Mesothelial cell of epicardium (in vitro differentiated cells): Measurements from ENCODE around the gene BRAT1. TPM values are rescaled to one million over a fixed set of nuclear protein-coding genes. Genes with fewer than 3 reads are reported as not detected.

ENCODE experiments used
- DNase-seq, 2 experiments: peaks; one replicate each; pipeline ENCODE4 v3.0.0; 2021; ENCODE audit warnings: low spot score in 2 of 2; ENCODE audit not compliant: unreplicated experiment in 2 of 2
- H3K27ac Mint-ChIP-seq: 2 replicates; pipeline ENCODE4 v1.8.0; 2021; ENCODE audit warnings: mixed read lengths
- H3K27me3 Mint-ChIP-seq: 2 replicates; pipeline ENCODE4 v1.8.0; 2021; ENCODE audit warnings: low read depth, mixed read lengths
- H3K36me3 Mint-ChIP-seq: 2 replicates; pipeline ENCODE4 v1.8.0; 2021; ENCODE audit warnings: mixed read lengths
- H3K4me1 Mint-ChIP-seq: 2 replicates; pipeline ENCODE4 v1.8.0; 2021; ENCODE audit warnings: mixed read lengths
- H3K4me3 Mint-ChIP-seq: 2 replicates; pipeline ENCODE4 v1.8.0; 2021; ENCODE audit warnings: mild to moderate bottlenecking, moderate library complexity, mixed read lengths
- H3K9me3 Mint-ChIP-seq: 2 replicates; pipeline ENCODE4 v1.8.0; 2021; ENCODE audit warnings: mixed read lengths
- total RNA-seq: library from RNA; stranded (reverse); gene quantifications from 3 replicates; pipeline ENCODE4 v1.2.1, GENCODE V29; 2021
- TF ChIP-seq, protein P1 (sequence below): fragments of 200-600 bp; sonication (generic); IDR thresholded peaks from one replicate; pipeline ENCODE4 v1.5.0; 2021; ENCODE audit warnings: antibody characterized with exemption; ENCODE audit not compliant: unreplicated experiment

The BRAT1 gene
- total RNA-seq: 44.2 to 47.6 TPM (median 46.8 TPM) in 3 replicates

GRCh38 chr7:2555121-2556052 lies at the start of gene BRAT1:
Gene BRAT1 (minus strand): TSS chr7:2555524. CDS start chr7:2554431, 1,093 bp downstream.
- peak; percentile 95 for DNase-seq
- Mint-ChIP-seq H3K4me1 (peaks cover 19% of the 10 kb centered on the region), H3K27me3 (no peaks in the 10 kb centered on the region), H3K27ac (peak within 1 kb of the TSS; percentile 93), H3K36me3 (peaks cover 10% of the 10 kb centered on the region), H3K9me3 (no peaks in the 10 kb centered on the region), H3K4me3 (peak within 1 kb of the TSS; percentile 82)
- TF ChIP-seq, protein P1, sequence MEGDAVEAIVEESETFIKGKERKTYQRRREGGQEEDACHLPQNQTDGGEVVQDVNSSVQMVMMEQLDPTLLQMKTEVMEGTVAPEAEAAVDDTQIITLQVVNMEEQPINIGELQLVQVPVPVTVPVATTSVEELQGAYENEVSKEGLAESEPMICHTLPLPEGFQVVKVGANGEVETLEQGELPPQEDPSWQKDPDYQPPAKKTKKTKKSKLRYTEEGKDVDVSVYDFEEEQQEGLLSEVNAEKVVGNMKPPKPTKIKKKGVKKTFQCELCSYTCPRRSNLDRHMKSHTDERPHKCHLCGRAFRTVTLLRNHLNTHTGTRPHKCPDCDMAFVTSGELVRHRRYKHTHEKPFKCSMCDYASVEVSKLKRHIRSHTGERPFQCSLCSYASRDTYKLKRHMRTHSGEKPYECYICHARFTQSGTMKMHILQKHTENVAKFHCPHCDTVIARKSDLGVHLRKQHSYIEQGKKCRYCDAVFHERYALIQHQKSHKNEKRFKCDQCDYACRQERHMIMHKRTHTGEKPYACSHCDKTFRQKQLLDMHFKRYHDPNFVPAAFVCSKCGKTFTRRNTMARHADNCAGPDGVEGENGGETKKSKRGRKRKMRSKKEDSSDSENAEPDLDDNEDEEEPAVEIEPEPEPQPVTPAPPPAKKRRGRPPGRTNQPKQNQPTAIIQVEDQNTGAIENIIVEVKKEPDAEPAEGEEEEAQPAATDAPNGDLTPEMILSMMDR: no peak

DNA sequence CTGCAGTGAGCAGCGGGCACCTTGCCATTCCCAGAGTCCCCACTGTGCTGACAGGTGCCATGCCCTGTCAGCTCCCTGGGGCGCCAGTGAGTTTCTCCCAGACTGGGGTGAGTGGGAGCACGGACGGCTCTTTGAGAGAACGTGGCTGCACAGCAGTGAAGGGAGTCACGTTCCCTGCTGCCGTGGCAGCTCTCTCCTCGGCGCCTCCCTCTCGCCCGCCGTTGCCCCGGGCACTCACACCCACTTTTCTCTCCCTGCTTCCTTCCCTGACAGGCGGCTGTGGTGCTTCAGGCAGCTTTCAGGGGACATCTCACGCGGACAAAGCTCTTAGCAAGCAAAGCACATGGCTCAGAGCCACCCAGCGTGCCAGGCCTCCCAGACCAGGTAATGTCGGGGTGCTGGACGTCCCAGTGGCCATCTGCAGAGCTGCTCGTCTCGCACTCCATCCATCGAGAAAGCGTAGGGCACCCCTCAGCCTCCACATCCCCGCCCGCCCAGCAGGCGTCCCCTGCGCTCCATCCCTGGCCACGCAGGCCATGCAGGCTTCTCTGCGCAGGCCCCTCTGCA lies 49.4 kb upstream of the BRAT1 start:
- TF ChIP-seq, protein P1: no peak
- H3K27me3 Mint-ChIP-seq: no peaks in the 10 kb centered on the region
- H3K4me1 Mint-ChIP-seq: peaks cover 4% of the 10 kb centered on the region
- H3K36me3 Mint-ChIP-seq: peaks cover 8% of the 10 kb centered on the region
- no peak for DNase-seq
- no peaks in the 10 kb centered on the region for H3K9me3 Mint-ChIP-seq
- H3K27ac Mint-ChIP-seq: no peak overlapping the region
- no peak overlapping the region for H3K4me3 Mint-ChIP-seq

GRCh38 chr7:2603044-2603965 lies 48.0 kb upstream of the BRAT1 start:
- TF ChIP-seq, protein P1: no peak
- DNase-seq: no peak
- no peaks in the 10 kb centered on the region for H3K4me1 Mint-ChIP-seq
- H3K27me3 Mint-ChIP-seq: no peaks in the 10 kb centered on the region
- H3K27ac Mint-ChIP-seq: no peak overlapping the region
- H3K36me3 Mint-ChIP-seq: peaks cover 12% of the 10 kb centered on the region
- no peak overlapping the region for H3K4me3 Mint-ChIP-seq
- no peaks in the 10 kb centered on the region for H3K9me3 Mint-ChIP-seq

DNA sequence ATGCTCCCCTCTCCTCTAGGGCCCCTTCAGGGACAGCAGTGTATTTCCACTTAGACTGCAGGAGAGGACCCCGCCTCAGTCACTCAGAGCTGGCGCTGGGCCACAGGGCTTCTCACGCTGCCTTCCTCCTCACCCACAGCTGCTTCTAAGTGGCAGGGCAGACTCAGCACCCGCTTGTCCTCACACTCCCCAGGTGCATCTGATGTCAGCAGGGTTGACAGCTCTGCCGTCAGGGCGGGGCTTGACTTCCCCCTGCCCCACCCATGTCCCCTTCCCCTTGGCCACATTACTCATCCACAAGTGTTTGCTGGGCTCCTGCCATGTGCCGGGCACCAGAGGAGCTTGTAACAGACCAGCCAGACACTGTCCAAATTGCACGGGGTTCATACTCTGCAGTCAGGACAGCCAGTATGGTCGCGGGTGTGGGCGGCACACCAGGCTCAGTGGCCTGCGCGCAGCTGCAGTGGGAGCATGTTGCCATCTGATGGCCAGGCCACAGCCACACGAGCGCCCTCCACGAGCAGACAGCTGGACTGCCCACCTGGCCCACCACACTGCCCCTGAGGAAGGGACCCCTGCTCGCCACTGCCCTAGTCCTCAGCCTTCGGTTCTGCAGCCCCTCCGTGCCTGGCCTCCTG lies 47.2 kb upstream of the BRAT1 start:
- no peak overlapping the region for H3K4me3 Mint-ChIP-seq
- H3K4me1 Mint-ChIP-seq: no peaks in the 10 kb centered on the region
- H3K27me3 Mint-ChIP-seq: no peaks in the 10 kb centered on the region
- TF ChIP-seq, protein P1: no peak
- no peaks in the 10 kb centered on the region for H3K9me3 Mint-ChIP-seq
- DNase-seq: no peak
- H3K36me3 Mint-ChIP-seq: peaks cover 12% of the 10 kb centered on the region
- no peak overlapping the region for H3K27ac Mint-ChIP-seq

- Mint-ChIP-seq H3K9me3 (no peaks in the 10 kb centered on the region), H3K4me3 (no peak overlapping the region), H3K36me3 (peaks cover 12% of the 10 kb centered on the region)
Observed at GRCh38 chr7:2601907-2602306, 46.6 kb upstream of the BRAT1 start.

More at GRCh38 chr7:2601907-2602306, 46.6 kb upstream of the BRAT1 start:
- no peaks in the 10 kb centered on the region for H3K27me3 Mint-ChIP-seq
- no peak for DNase-seq
- no peaks in the 10 kb centered on the region for H3K4me1 Mint-ChIP-seq
- H3K27ac Mint-ChIP-seq: no peak overlapping the region
- TF ChIP-seq, protein P1: no peak
